ENCODE measurements around the gene SAPCD2.

Gene SAPCD2

GRCh38 chr9:137031904-137032640 lies 38.3 kb downstream of the SAPCD2 start, which contains the start of gene FUT7:
TSS of gene FUT7 (minus strand) at chr9:137032088. CDS start at chr9:137031991, 97 bp downstream.
- no peak for TF ChIP-seq CTCF (IDR thresholded peaks at IDR 0.05; ENCODE audit: insufficient read depth, low read length, missing control alignments)
- POLR2A ChIA-PET = no interaction called here
- H3K4me3 ChIP-seq (ENCODE audit: low read depth, low read length) = no peak within 1 kb of the TSS
- CTCF ChIA-PET = interaction anchor here (0.5 to 14.2 kb wide), 12 partner anchors 9 to 244 kb away, joined by 3 to 310 read pairs (median 4); partner anchors contain the start of genes ENTPD2 and SAPCD2
- DNase-seq (ENCODE audit: low read depth, low spot score) = no peak

- CTCF ChIA-PET = interaction anchor here (0.9 to 14.2 kb wide), 15 partner anchors 10 to 243 kb away, joined by 3 to 310 read pairs (median 16); partner anchors contain the start of genes C8G, CLIC3, ENTPD2 and SAPCD2
- no peak for TF ChIP-seq CTCF (IDR thresholded peaks at IDR 0.05; ENCODE audit: insufficient read depth, low read length, missing control alignments)
- no peak overlapping the region for H3K4me3 ChIP-seq (ENCODE audit: low read depth, low read length)
- no peak for DNase-seq (ENCODE audit: low read depth, low spot score)
- POLR2A ChIA-PET = no interaction called here
These were observed 39.5 kb downstream of the SAPCD2 start for GRCh38 chr9:137030538-137031527.

GRCh38 chr9:137030006-137030405 lies 40.4 kb downstream of the SAPCD2 start:
- ChIA-PET CTCF (interaction anchor here (0.5 to 14.2 kb wide), 50 partner anchors 8 to 242 kb away, joined by 3 to 310 read pairs (median 6); partner anchors contain the start of genes AJM1, C8G, CLIC3 and CYSRT1), POLR2A (interaction anchor here (1.6 kb wide), 1 partner anchor 40 kb away, joined by 4 read pairs; the partner anchor contains the start of gene SAPCD2)
- TF ChIP-seq CTCF (IDR thresholded peaks at IDR 0.05; ENCODE audit: insufficient read depth, low read length, missing control alignments) = no peak
- DNase-seq (ENCODE audit: low read depth, low spot score) = no peak
- H3K4me3 ChIP-seq (ENCODE audit: low read depth, low read length) = no peak overlapping the region

GRCh38 chr9:137029058-137029936 lies 41.1 kb downstream of the SAPCD2 start:
- CTCF ChIA-PET = interaction anchor here (0.5 to 14.2 kb wide), 63 partner anchors 8 to 302 kb away, joined by 3 to 310 read pairs (median 5); partner anchors contain the start of genes AJM1, C8G, CLIC3 and CYSRT1
- POLR2A ChIA-PET = interaction anchor here (0.7 to 1.6 kb wide), 2 partner anchors 41 to 212 kb away, joined by 4 read pairs; partner anchors contain the start of genes SAPCD2 and TUBB4B
- H3K4me3 ChIP-seq (ENCODE audit: low read depth, low read length) = no peak overlapping the region; the same call in 1 of the 2 replicates
- DNase-seq (ENCODE audit: low read depth, low spot score) = no peak
- peak; percentile 97 for TF ChIP-seq CTCF (IDR thresholded peaks at IDR 0.05; ENCODE audit: insufficient read depth, low read length, missing control alignments)

- H3K4me3 ChIP-seq (ENCODE audit: low read depth, low read length) = peak overlapping the region; percentile 59
- DNase-seq (ENCODE audit: low read depth, low spot score) = no peak
- CTCF ChIA-PET = interaction anchor here (0.7 to 14.2 kb wide), 54 partner anchors 8 to 301 kb away, joined by 3 to 310 read pairs (median 6); partner anchors contain the start of genes AJM1, C8G, CLIC3 and ENTPD2
- POLR2A ChIA-PET = interaction anchor here (1.6 kb wide), 1 partner anchor 42 kb away, joined by 4 read pairs; the partner anchor contains the start of gene SAPCD2
- peak; percentile 53 for TF ChIP-seq CTCF (IDR thresholded peaks at IDR 0.05; ENCODE audit: insufficient read depth, low read length, missing control alignments)
These were observed 41.9 kb downstream of the SAPCD2 start for GRCh38 chr9:137028263-137029057.

Measured in AG04449 (cell line).